BLaER1 (cell line): Measurements from ENCODE around the gene ENDOU.
"Not testable (repeated sequence)": the region's sequence is repeated elsewhere in the genome, so short reads cannot be mapped to it uniquely, and the experiment has no call there.

Experiments used
- H3K27ac ChIP-seq: shearing (Covaris generic); formaldehyde crosslinking; 2 replicates; pipeline ENCODE4 v1.8.1; 2022
- H3K27me3 ChIP-seq: shearing (Covaris generic); formaldehyde crosslinking; 2 replicates; pipeline ENCODE4 v1.8.1; 2022
- H3K36me3 ChIP-seq: shearing (Covaris generic); formaldehyde crosslinking; 2 replicates; pipeline ENCODE4 v1.8.1; 2022
- H3K4me1 ChIP-seq: shearing (Covaris generic); formaldehyde crosslinking; 2 replicates; pipeline ENCODE4 v1.8.1; 2022
- H3K4me2 ChIP-seq: shearing (Covaris generic); formaldehyde crosslinking; 2 replicates; pipeline ENCODE4 v1.8.1; 2022
- H3K4me3 ChIP-seq: shearing (Covaris generic); formaldehyde crosslinking; 2 replicates; pipeline ENCODE4 v1.8.1; 2022
- H3K9ac ChIP-seq: shearing (Covaris generic); formaldehyde crosslinking; 2 replicates; pipeline ENCODE4 v1.8.1; 2022
- H3K9me3 ChIP-seq: shearing (Covaris generic); formaldehyde crosslinking; 2 replicates; pipeline ENCODE4 v1.8.1; 2022
- H4K20me1 ChIP-seq: shearing (Covaris generic); formaldehyde crosslinking; 2 replicates; pipeline ENCODE4 v1.8.1; 2022
- Cebpa-rat ChIP-seq: shearing (Covaris generic); IDR thresholded peaks from 2 replicates; pipeline ENCODE4 v1.8.1; 2022

Gene ENDOU

DNA sequence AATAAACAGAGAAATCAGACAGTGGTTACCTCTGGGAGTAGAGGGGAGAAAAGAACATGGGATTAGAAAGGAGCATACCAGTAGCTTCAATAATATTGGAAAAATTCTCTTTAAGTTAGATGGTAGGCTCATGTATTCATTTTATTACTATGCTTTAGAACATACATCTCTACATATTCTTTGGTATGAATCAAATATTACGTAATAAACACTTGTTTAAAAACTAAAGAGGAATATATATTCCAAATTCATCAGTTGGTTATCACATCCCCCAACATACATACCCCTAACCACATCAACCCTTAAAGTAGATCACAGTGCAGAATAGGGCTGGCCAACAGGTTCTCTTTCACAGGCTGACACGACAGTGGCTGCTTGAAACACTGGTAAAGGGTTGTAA, 25.0 kb downstream of the ENDOU start:
- no peak overlapping the region for H3K4me2 ChIP-seq
- H3K9me3 ChIP-seq = no peaks in the 10 kb centered on the region
- no peak overlapping the region for H3K9ac ChIP-seq
- peaks cover 61% of the 10 kb centered on the region for H3K36me3 ChIP-seq
- no peaks in the 10 kb centered on the region for H3K27me3 ChIP-seq
- peaks cover 20% of the 10 kb centered on the region for H3K4me1 ChIP-seq
- H4K20me1 ChIP-seq = peaks cover 48% of the 10 kb centered on the region
- no peak overlapping the region for H3K4me3 ChIP-seq
- peak; percentile 42; the same call in 1 of the 2 replicates for TF ChIP-seq Cebpa-rat
- H3K27ac ChIP-seq = no peak overlapping the region

DNA sequence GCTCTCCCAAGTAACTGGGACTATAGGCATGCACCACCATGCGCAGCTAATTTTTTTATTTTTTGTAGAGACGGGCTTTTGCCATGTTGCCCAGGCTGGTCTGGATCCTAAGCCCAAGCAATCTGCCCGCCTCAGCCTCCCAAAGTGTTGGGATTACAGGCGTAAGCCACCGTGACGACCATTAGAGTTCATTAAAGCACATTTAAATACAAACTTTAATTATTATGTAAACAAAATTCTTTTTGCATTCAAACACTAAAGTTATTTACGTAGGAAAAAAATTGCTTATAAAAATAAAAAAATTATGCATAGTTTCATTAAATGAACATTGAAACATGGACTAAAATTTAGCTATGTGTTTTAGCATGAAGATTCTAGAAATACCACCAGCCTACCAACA, 26.7 kb downstream of the ENDOU start:
- no peak for TF ChIP-seq Cebpa-rat

DNA sequence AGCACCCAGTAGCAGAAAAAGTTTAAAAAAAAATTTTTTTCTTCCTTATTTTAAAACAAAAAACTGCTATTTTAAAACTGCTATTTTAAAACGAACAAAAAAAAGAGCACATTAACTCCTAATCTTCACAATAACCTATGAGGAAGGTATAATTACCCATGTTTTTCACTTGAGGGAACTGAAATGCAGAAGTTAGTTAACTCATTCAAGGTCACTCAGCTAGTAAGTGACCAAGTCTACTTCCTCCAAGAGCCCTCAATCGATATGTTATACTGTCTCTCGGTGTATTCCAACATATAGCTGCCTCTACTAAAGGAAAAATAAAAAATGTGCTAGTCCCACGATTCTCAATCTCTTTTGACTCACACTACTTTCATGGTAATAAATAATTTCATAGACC, 27.2 kb downstream of the ENDOU start:
- Histone ChIP-seq H3K9ac (no peak overlapping the region), H3K27ac (no peak overlapping the region), H3K36me3 (peaks cover 76% of the 10 kb centered on the region), H3K9me3 (no peaks in the 10 kb centered on the region), H4K20me1 (peaks cover 26% of the 10 kb centered on the region), H3K4me2 (no peak overlapping the region), H3K27me3 (no peaks in the 10 kb centered on the region), H3K4me1 (no peaks in the 10 kb centered on the region), H3K4me3 (no peak overlapping the region)
- no peak for TF ChIP-seq Cebpa-rat

More for the DNA sequence above, 26.7 kb downstream of the ENDOU start:
- Histone ChIP-seq H3K27me3 (no peaks in the 10 kb centered on the region), H3K36me3 (peaks cover 74% of the 10 kb centered on the region), H3K9ac (no peak overlapping the region), H4K20me1 (peaks cover 32% of the 10 kb centered on the region), H3K4me2 (no peak overlapping the region), H3K4me3 (no peak overlapping the region), H3K4me1 (peaks cover 4% of the 10 kb centered on the region), H3K27ac (no peak overlapping the region), H3K9me3 (no peaks in the 10 kb centered on the region)

DNA sequence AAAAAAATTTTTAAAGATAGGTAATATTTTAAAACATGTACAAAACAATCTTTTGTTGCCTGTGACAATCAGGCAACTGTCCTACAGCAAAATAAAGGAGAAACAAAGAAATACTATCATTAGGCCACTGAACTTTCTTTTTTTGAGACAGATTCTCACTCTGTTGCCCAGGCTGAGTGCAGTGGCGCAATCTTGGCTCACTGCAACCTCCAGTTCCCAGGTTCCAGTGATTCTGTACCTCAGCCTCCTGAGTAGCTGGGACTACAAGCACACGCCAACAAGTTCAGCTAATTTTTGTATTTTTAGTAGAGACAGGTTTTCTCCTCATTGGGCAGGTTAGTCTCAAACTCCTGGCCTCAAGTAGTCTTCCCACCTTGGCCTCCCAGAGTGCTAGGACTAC, 36.1 kb downstream of the ENDOU start:
- Histone ChIP-seq H3K36me3 (peaks cover 64% of the 10 kb centered on the region), H3K27ac (no peak overlapping the region), H3K4me2 (no peak overlapping the region)

DNA sequence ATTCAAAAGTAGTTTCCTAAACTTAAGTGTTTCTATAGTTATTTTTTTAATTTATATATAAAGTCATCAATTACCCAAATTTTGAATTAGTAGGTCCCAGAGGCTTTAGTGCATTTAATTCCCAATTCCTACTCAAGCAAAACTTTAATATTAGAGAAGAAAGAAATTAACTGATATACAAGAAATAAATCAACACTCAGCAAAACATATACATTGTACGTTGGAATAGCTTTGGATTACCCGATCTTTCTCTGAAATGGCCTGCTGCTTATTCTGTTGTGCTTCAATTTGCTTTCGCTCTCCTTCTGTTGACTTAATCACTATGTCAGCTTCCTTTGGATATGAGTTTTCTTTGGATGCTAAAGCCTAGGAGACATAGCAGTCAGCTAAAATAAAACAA, 37.7 kb downstream of the ENDOU start:
- Histone ChIP-seq H3K4me3 (no peak overlapping the region), H3K36me3 (peaks cover 61% of the 10 kb centered on the region), H4K20me1 (no peaks in the 10 kb centered on the region), H3K4me1 (no peaks in the 10 kb centered on the region), H3K27me3 (no peaks in the 10 kb centered on the region), H3K4me2 (no peak overlapping the region), H3K9ac (no peak overlapping the region), H3K27ac (no peak overlapping the region), H3K9me3 (peaks cover 5% of the 10 kb centered on the region; the same call in 1 of the 2 replicates)
- no peak for TF ChIP-seq Cebpa-rat

More for the DNA sequence above, 36.1 kb downstream of the ENDOU start:
- Histone ChIP-seq H3K4me1 (no peaks in the 10 kb centered on the region), H3K9ac (no peak overlapping the region), H4K20me1 (no peaks in the 10 kb centered on the region), H3K27me3 (no peaks in the 10 kb centered on the region), H3K4me3 (no peak overlapping the region), H3K9me3 (peaks cover 5% of the 10 kb centered on the region)
- no peak for TF ChIP-seq Cebpa-rat

DNA sequence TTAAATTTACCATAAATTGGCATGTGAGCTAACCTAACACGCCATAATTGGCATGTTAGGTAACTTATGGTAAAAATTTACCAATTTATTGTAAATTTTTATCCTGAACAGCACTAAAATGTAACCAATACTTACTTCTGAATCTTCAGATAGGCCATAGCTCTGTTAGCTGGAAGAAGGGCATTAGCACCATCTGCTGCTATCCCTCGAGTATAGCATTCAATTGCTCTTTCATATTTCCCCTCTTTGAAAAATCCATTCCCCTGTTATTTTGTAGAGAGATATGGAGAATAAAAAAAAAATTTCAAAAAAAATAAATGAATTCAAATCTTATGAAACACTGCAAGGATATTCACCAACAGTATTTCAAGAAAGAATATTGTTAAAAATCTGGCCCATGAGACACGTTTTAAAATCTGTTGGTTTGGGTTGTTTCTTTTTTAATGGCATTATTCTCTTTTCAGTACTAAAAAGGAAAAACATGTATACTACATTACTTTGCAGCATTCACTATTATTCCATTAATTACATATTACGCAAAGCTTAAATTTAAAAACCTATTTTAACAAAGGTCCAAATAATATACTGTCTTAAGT, 38.5 kb downstream of the ENDOU start:
- Histone ChIP-seq H3K27me3 (no peaks in the 10 kb centered on the region), H3K27ac (no peak overlapping the region), H3K4me3 (no peak overlapping the region), H3K4me2 (no peak overlapping the region), H3K36me3 (peaks cover 58% of the 10 kb centered on the region), H4K20me1 (no peaks in the 10 kb centered on the region), H3K4me1 (no peaks in the 10 kb centered on the region), H3K9ac (no peak overlapping the region), H3K9me3 (no peaks in the 10 kb centered on the region)
- TF ChIP-seq Cebpa-rat = no peak

DNA sequence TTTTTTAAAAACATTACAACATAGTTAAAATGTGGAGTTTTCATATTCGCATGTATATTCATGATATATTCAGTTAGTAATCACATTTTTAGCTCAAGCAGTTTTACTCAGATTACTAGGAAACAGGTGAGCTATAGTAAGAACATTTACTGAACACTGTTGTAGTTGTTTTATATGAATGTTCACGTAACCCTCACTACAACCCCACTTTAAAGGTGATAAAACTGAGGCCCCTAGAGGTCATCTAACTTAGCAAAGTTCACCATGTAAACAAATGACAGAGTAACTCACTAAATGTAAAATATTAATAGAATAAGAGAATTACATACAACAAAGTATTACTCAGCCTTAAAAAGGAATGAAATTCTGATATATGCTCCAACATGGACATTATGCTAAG, 45.5 kb downstream of the ENDOU start:
- Histone ChIP-seq H3K4me1 (no peaks in the 10 kb centered on the region), H3K9ac (no peak overlapping the region), H3K36me3 (peaks cover 82% of the 10 kb centered on the region), H3K9me3 (peaks cover 5% of the 10 kb centered on the region; the same call in 1 of the 2 replicates), H3K4me2 (no peak overlapping the region), H3K4me3 (no peak overlapping the region), H3K27ac (no peak overlapping the region), H3K27me3 (no peaks in the 10 kb centered on the region), H4K20me1 (no peaks in the 10 kb centered on the region)
- no peak for TF ChIP-seq Cebpa-rat

DNA sequence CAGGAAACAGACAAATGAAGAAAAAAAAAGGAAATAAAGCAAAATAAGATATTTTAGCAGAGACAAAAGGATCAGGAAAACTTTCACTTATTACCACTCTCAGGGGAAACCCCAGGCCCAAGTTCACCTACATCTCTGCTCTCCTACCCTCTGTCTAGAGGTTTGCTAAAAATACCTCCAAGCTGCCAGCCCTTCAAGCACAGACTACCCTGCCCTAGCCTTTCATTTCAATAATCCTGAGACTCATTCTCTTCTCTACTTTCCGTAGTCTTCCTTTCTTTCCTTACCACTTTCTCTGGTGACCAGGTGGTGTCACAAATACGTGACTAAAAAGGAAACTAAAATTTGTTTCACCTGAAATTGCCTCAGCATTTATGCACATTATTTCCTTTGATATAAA, 53.2 kb downstream of the ENDOU start:
- H3K4me2 ChIP-seq = no peak overlapping the region
- H3K27ac ChIP-seq = no peak overlapping the region
- no peaks in the 10 kb centered on the region for H3K27me3 ChIP-seq
- no peak for TF ChIP-seq Cebpa-rat
- H4K20me1 ChIP-seq = no peaks in the 10 kb centered on the region
- peaks cover 80% of the 10 kb centered on the region for H3K36me3 ChIP-seq
- no peaks in the 10 kb centered on the region for H3K4me1 ChIP-seq
- H3K9me3 ChIP-seq = no peaks in the 10 kb centered on the region
- H3K9ac ChIP-seq = no peak overlapping the region
- H3K4me3 ChIP-seq = no peak overlapping the region

DNA sequence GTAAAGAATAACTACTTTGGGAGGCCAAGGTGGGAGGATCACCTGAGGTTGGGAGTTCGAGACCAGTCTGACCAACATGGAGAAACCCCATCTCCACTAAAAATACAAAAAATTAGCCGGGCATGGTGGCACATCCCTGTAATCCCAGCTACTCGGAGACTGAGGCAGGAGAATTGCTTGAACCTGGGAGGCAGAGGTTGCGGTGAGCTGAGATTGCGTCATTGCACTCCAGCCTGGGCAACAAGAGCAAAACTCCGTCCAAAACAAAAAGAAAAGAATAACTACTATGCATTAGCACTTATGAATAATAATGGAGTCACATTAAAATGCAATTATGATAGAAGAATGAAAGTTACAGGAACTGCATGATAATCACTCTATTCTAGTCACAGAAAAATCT, 57.4 kb downstream of the ENDOU start:
- H3K27me3 ChIP-seq, H3K4me1 ChIP-seq, H3K27ac ChIP-seq, H3K4me3 ChIP-seq, H4K20me1 ChIP-seq, H3K9me3 ChIP-seq, H3K9ac ChIP-seq, H3K4me2 ChIP-seq: not testable (repeated sequence)
- H3K36me3 ChIP-seq = peaks cover 71% of the 10 kb centered on the region
